SK-N-MC (cell line): ENCODE results near the gene ELOVL1.

ENCODE experiments used
- EZH2 ChIP-seq: fragments of 200-600 bp; sonication (generic); IDR thresholded peaks from one replicate; pipeline ENCODE4 v1.6.1; 2017; ENCODE audit warnings: antibody characterized with exemption
- FOXP2 ChIP-seq: optimal IDR thresholded peaks from 2 replicates; pipeline ENCODE3; 2011; ENCODE audit warnings: mild to moderate bottlenecking, moderate library complexity; ENCODE audit not compliant: insufficient read depth; ENCODE audit errors: extremely low read length, control extremely low read depth
- POLR2AphosphoS5 ChIP-seq: IDR thresholded peaks from 2 replicates; pipeline ENCODE4 v1.6.1; 2012; ENCODE audit warnings: mild to moderate bottlenecking, low read depth, low read length, borderline replicate concordance

- no peak for TF ChIP-seq EZH2
- TF ChIP-seq POLR2AphosphoS5: no peak
- no peak for TF ChIP-seq FOXP2
Observed at GRCh38 chr1:43367026-43367903, 546 bp downstream of the ELOVL1 start.
